ENCODE data around the gene MEX3C.

Gene MEX3C

GRCh38 chr18:51188024-51188701 is 9.3 kb downstream of the MEX3C start:
- H3K9me2 ChIP-seq (ENCODE audit: low read depth, low read length): no peaks in the 10 kb centered on the region
- peak overlapping the region; percentile 38; the same call in 1 of the 2 replicates for H3K4me2 ChIP-seq (ENCODE audit: low read length)
- peak overlapping the region; percentile 29 for H3K27ac ChIP-seq (ENCODE audit: low read depth, low read length, poor library complexity, severe bottlenecking)
- H4K20me1 ChIP-seq (ENCODE audit: insufficient read depth, low read length): 0 out of 2 replicates have a peak, but pooled peaks cover 4% of the 10 kb centered on the region
- H3F3A ChIP-seq (ENCODE audit: insufficient read depth, low read length): no peaks in the 10 kb centered on the region
- H3K27me3 ChIP-seq (ENCODE audit: insufficient read depth, low read length): no peaks in the 10 kb centered on the region
- H3K79me2 ChIP-seq (ENCODE audit: insufficient read depth, low read length): peaks cover 100% of the 10 kb centered on the region
- H3K4me3 ChIP-seq (ENCODE audit: low read depth, low read length, poor library complexity, severe bottlenecking): no peak overlapping the region
- H3K9me3 ChIP-seq (ENCODE audit: low read length): no peaks in the 10 kb centered on the region
- peaks cover 78% of the 10 kb centered on the region for H3K4me1 ChIP-seq (ENCODE audit: insufficient read depth, low read length, severe bottlenecking)
- no peak overlapping the region for H2AFZ ChIP-seq (ENCODE audit: low read length)
- TF ChIP-seq, protein P1, sequence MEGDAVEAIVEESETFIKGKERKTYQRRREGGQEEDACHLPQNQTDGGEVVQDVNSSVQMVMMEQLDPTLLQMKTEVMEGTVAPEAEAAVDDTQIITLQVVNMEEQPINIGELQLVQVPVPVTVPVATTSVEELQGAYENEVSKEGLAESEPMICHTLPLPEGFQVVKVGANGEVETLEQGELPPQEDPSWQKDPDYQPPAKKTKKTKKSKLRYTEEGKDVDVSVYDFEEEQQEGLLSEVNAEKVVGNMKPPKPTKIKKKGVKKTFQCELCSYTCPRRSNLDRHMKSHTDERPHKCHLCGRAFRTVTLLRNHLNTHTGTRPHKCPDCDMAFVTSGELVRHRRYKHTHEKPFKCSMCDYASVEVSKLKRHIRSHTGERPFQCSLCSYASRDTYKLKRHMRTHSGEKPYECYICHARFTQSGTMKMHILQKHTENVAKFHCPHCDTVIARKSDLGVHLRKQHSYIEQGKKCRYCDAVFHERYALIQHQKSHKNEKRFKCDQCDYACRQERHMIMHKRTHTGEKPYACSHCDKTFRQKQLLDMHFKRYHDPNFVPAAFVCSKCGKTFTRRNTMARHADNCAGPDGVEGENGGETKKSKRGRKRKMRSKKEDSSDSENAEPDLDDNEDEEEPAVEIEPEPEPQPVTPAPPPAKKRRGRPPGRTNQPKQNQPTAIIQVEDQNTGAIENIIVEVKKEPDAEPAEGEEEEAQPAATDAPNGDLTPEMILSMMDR (IDR thresholded peaks at IDR 0.05; ENCODE audit: low read length): no peak
- TF ChIP-seq EZH2 (IDR thresholded peaks at IDR 0.05; ENCODE audit: borderline replicate concordance, low read length): no peak
- peaks cover 81% of the 10 kb centered on the region for H3K36me3 ChIP-seq (ENCODE audit: insufficient read depth, low read length)
- H3K9ac ChIP-seq (ENCODE audit: low read length): no peak overlapping the region; the same call in 1 of the 2 replicates

GRCh38 chr18:51185075-51185474 is 12.4 kb downstream of the MEX3C start:
- Histone ChIP-seq H3K27me3 (ENCODE audit: insufficient read depth, low read length) (no peaks in the 10 kb centered on the region), H3K79me2 (ENCODE audit: insufficient read depth, low read length) (peaks cover 100% of the 10 kb centered on the region), H3K9me3 (ENCODE audit: low read length) (no peaks in the 10 kb centered on the region), H3K9me2 (ENCODE audit: low read depth, low read length) (no peaks in the 10 kb centered on the region), H3K4me3 (ENCODE audit: low read depth, low read length, poor library complexity, severe bottlenecking) (no peak overlapping the region), H2AFZ (ENCODE audit: low read length) (no peak overlapping the region), H3K27ac (ENCODE audit: low read depth, low read length, poor library complexity, severe bottlenecking) (no peak overlapping the region), H3K4me2 (ENCODE audit: low read length) (no peak overlapping the region), H3F3A (ENCODE audit: insufficient read depth, low read length) (no peaks in the 10 kb centered on the region), H3K4me1 (ENCODE audit: insufficient read depth, low read length, severe bottlenecking) (peaks cover 68% of the 10 kb centered on the region), H3K36me3 (ENCODE audit: insufficient read depth, low read length) (peaks cover 69% of the 10 kb centered on the region), H3K9ac (ENCODE audit: low read length) (no peak overlapping the region), H4K20me1 (ENCODE audit: insufficient read depth, low read length) (peaks cover 4% of the 10 kb centered on the region; the same call in 1 of the 2 replicates)
- no peak for TF ChIP-seq EZH2 (IDR thresholded peaks at IDR 0.05; ENCODE audit: borderline replicate concordance, low read length)
- TF ChIP-seq, protein P1 (IDR thresholded peaks at IDR 0.05; ENCODE audit: low read length): no peak

DNA sequence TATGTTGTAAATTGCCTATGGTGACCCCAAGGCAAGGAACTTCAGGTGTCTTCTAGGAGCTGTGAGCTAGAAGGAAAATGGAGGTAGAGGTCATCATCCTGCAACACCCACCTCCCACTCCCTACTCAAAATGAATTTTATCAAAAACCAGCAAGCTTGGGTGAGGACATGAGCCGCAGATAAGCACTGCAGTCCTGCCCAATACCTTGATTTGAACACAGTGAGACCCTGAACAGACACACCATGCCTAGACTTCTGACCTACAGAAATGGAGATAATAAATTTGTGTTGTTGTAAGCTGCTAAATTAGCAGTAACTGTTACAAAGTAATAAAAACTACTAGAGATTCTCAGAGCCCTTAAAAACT is 13.4 kb downstream of the MEX3C start:
- Histone ChIP-seq H4K20me1 (ENCODE audit: insufficient read depth, low read length) (peaks cover 4% of the 10 kb centered on the region; the same call in 1 of the 2 replicates), H3F3A (ENCODE audit: insufficient read depth, low read length) (no peaks in the 10 kb centered on the region), H3K4me1 (ENCODE audit: insufficient read depth, low read length, severe bottlenecking) (peaks cover 59% of the 10 kb centered on the region), H3K4me3 (ENCODE audit: low read depth, low read length, poor library complexity, severe bottlenecking) (no peak overlapping the region), H3K27me3 (ENCODE audit: insufficient read depth, low read length) (no peaks in the 10 kb centered on the region), H3K9me2 (ENCODE audit: low read depth, low read length) (no peaks in the 10 kb centered on the region), H3K36me3 (ENCODE audit: insufficient read depth, low read length) (peaks cover 72% of the 10 kb centered on the region), H3K9ac (ENCODE audit: low read length) (no peak overlapping the region), H2AFZ (ENCODE audit: low read length) (no peak overlapping the region), H3K4me2 (ENCODE audit: low read length) (no peak overlapping the region), H3K9me3 (ENCODE audit: low read length) (no peaks in the 10 kb centered on the region), H3K79me2 (ENCODE audit: insufficient read depth, low read length) (peaks cover 100% of the 10 kb centered on the region), H3K27ac (ENCODE audit: low read depth, low read length, poor library complexity, severe bottlenecking) (no peak overlapping the region)
- no peak for TF ChIP-seq EZH2 (IDR thresholded peaks at IDR 0.05; ENCODE audit: borderline replicate concordance, low read length)
- TF ChIP-seq, protein P1 (IDR thresholded peaks at IDR 0.05; ENCODE audit: low read length): no peak

Measured in OCI-LY1 (cell line).